Measurements from ENCODE around the gene APLP2. TPM values are rescaled to one million over a fixed set of nuclear protein-coding genes. Genes with fewer than 3 reads are reported as not detected.

The APLP2 gene
- total and polyA plus RNA-seq, 2 of the 4 experiments (the other 2 are of a cell fraction) = 127 to 235 TPM

DNA sequence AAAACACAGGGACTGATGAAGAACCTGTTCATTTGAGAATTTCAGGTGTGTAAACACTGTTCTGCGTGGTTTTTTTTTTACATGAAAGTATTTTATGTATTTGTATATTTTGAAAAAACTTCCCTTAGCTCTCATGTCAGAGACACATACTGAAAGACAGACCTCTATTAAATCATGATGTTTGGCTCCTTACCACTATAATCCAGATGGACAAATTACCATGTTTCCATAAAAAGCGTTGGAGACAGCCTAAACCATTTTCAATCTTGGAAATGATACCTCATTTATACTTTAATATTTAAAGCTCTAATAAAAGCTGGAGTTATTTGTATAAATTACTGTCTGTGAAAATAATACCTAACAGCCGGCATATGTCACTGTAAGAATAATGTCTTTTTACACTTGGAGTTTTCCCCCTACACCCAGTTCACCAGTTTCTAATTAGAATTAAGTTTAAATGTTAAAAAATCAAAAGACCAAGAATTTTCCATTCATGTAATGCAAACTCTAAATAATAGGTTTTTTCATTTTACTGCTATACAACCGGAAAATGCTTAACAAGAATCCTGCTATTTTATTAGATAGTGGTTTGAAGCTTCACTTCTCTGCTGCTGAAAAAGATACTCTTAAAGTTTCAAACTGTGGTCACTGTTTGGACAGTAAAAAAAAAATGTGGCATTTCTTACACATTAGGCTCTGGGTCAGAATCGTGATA, 30.8 kb downstream of the APLP2 start:
- no peak overlapping the region for H3K9ac ChIP-seq (ENCODE audit: low read depth, low read length)
- ChIA-PET CTCF (interaction anchor here (1.7 kb wide), 1 partner anchor 32 kb away, joined by 3 read pairs; no protein-coding TSS in a partner anchor), POLR2A (ENCODE audit: unreplicated experiment) (no interaction called here)
- no peak overlapping the region for H3K4me2 ChIP-seq (ENCODE audit: low read depth, low read length)
- intact Hi-C loops (cut with micrococcal nuclease) (no loop called here), in situ Hi-C loops (cut with MboI; ENCODE audit: low sequenced_read_pairs) (no loop called here), dilution Hi-C loops (cut with HindIII; ENCODE audit: low sequenced_read_pairs, unreplicated experiment) (no loop called here)
- H3K56ac ChIP-seq (ENCODE audit: extremely low read depth, insufficient read depth, low read length) = no peak overlapping the region
- H2AK9ac ChIP-seq (replicated peaks; ENCODE audit: low read depth, low read length, poor library complexity) = no peak overlapping the region
- TF ChIP-seq MXI1 (IDR thresholded peaks at IDR 0.05; ENCODE audit: borderline replicate concordance, low read depth, low read length) = no peak
- TF ChIP-seq CHD1 (IDR thresholded peaks at IDR 0.05; ENCODE audit: low read depth, low read length) = no peak
- no peak for TF ChIP-seq RCOR1 (IDR thresholded peaks at IDR 0.05; ENCODE audit: insufficient replicate concordance, low read length)
- TF ChIP-seq RAD21 (IDR thresholded peaks at IDR 0.05; ENCODE audit: low read length) = no peak
- TF ChIP-seq RFX5 (IDR thresholded peaks at IDR 0.05; ENCODE audit: low read depth, low read length) = no peak
- TF ChIP-seq BHLHE40 (IDR thresholded peaks at IDR 0.05; ENCODE audit: low read depth, low read length) = no peak
- TF ChIP-seq, protein P1, sequence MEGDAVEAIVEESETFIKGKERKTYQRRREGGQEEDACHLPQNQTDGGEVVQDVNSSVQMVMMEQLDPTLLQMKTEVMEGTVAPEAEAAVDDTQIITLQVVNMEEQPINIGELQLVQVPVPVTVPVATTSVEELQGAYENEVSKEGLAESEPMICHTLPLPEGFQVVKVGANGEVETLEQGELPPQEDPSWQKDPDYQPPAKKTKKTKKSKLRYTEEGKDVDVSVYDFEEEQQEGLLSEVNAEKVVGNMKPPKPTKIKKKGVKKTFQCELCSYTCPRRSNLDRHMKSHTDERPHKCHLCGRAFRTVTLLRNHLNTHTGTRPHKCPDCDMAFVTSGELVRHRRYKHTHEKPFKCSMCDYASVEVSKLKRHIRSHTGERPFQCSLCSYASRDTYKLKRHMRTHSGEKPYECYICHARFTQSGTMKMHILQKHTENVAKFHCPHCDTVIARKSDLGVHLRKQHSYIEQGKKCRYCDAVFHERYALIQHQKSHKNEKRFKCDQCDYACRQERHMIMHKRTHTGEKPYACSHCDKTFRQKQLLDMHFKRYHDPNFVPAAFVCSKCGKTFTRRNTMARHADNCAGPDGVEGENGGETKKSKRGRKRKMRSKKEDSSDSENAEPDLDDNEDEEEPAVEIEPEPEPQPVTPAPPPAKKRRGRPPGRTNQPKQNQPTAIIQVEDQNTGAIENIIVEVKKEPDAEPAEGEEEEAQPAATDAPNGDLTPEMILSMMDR (conservative IDR thresholded peaks at IDR 0.05; ENCODE audit: low read depth, low read length) = no peak
- TF ChIP-seq FOS (IDR thresholded peaks at IDR 0.05; ENCODE audit: low read depth, low read length) = no peak
- no peak for TF ChIP-seq MAFK (IDR thresholded peaks at IDR 0.05; ENCODE audit: low read depth, low read length)
- no peak for TF ChIP-seq SMC3 (IDR thresholded peaks at IDR 0.05; ENCODE audit: low read depth, low read length)
- no peak for TF ChIP-seq CEBPB (IDR thresholded peaks at IDR 0.05; ENCODE audit: low read depth, low read length)
- TF ChIP-seq, protein P2, sequence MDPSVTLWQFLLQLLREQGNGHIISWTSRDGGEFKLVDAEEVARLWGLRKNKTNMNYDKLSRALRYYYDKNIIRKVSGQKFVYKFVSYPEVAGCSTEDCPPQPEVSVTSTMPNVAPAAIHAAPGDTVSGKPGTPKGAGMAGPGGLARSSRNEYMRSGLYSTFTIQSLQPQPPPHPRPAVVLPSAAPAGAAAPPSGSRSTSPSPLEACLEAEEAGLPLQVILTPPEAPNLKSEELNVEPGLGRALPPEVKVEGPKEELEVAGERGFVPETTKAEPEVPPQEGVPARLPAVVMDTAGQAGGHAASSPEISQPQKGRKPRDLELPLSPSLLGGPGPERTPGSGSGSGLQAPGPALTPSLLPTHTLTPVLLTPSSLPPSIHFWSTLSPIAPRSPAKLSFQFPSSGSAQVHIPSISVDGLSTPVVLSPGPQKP (IDR thresholded peaks at IDR 0.05; ENCODE audit: borderline replicate concordance, low read depth, low read length) = no peak
- TF ChIP-seq MAZ (IDR thresholded peaks at IDR 0.05; ENCODE audit: borderline replicate concordance, low read depth, low read length) = no peak
- no peak for TF ChIP-seq NFE2L2 (IDR thresholded peaks at IDR 0.05; ENCODE audit: low read depth, low read length)
- TF ChIP-seq, protein P3, sequence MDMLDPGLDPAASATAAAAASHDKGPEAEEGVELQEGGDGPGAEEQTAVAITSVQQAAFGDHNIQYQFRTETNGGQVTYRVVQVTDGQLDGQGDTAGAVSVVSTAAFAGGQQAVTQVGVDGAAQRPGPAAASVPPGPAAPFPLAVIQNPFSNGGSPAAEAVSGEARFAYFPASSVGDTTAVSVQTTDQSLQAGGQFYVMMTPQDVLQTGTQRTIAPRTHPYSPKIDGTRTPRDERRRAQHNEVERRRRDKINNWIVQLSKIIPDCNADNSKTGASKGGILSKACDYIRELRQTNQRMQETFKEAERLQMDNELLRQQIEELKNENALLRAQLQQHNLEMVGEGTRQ (IDR thresholded peaks at IDR 0.05; ENCODE audit: low read depth, low read length) = no peak
- no peak for TF ChIP-seq POLR2A (IDR thresholded peaks at IDR 0.05; ENCODE audit: low read depth, low read length)
- H2BK15ac ChIP-seq (ENCODE audit: low read depth, low read length) = no peak overlapping the region
- no peak overlapping the region for H3K4me3 ChIP-seq (ENCODE audit: insufficient read depth, low read depth, low read length)
- H3K4ac ChIP-seq (ENCODE audit: low read depth, low read length) = no peak overlapping the region
- H3K27ac ChIP-seq (ENCODE audit: insufficient read depth, low read length) = no peak overlapping the region
- no peak overlapping the region for H3K18ac ChIP-seq (ENCODE audit: low read depth, low read length)
- 100% methylated on average over 1 of the region's 5 CpGs; no CpG with 5 or more reads in 1 of the 2 experiments for WGBS, 2 experiments (ENCODE audit: extremely low coverage in 2 of 2, insufficient read length in 1 of 2)
- no peaks in the 10 kb centered on the region for H3K9me3 ChIP-seq (ENCODE audit: control insufficient read depth, insufficient read depth, low read length)
- H3K36me3 ChIP-seq (ENCODE audit: control insufficient read depth, insufficient read depth, low read length) = peaks cover 2% of the 10 kb centered on the region; the same call in 1 of the 2 replicates
- no peak overlapping the region for H3K14ac ChIP-seq (replicated peaks; ENCODE audit: low read depth, low read length)
- H4K8ac ChIP-seq (ENCODE audit: low read depth in 2 of 2, low read length in 2 of 2) = no peak overlapping the region
- H3K79me1 ChIP-seq (ENCODE audit: low read depth in 1 of 2, low read length in 2 of 2) = peaks cover 29 to 57% of the 10 kb centered on the region in 2 experiments
- H3K23ac ChIP-seq (ENCODE audit: low read depth, low read length) = no peak overlapping the region
- peaks cover 94% of the 10 kb centered on the region for H4K20me1 ChIP-seq (ENCODE audit: insufficient read depth, low read length)
- H2BK120ac ChIP-seq (ENCODE audit: low read depth, low read length) = no peak overlapping the region
- no peak for DNase-seq
- H3K27me3 ChIP-seq (ENCODE audit: control insufficient read depth, insufficient read depth, low read length) = peaks cover 22% of the 10 kb centered on the region
- no TSS peak for BruUV-seq (replicated peaks)
- no peak overlapping the region for H2AK5ac ChIP-seq (ENCODE audit: low read depth, low read length)
- H2BK5ac ChIP-seq (ENCODE audit: low read depth, low read length, poor library complexity, severe bottlenecking) = no peak overlapping the region
- no peak overlapping the region for H4K91ac ChIP-seq (ENCODE audit: insufficient read depth, low read depth, low read length)
- H2AFZ ChIP-seq (replicated peaks; ENCODE audit: low read length, poor library complexity) = no peak overlapping the region
- no peak overlapping the region for H4K5ac ChIP-seq (ENCODE audit: low read depth, low read length)
- no peak for ATAC-seq (ENCODE audit: low read depth)
- H2BK20ac ChIP-seq (ENCODE audit: low read depth, low read length) = no peak overlapping the region
- H3K4me1 ChIP-seq (ENCODE audit: control insufficient read depth, insufficient read depth, low read length) = peaks cover 5% of the 10 kb centered on the region
- H3K9me1 ChIP-seq (ENCODE audit: insufficient read depth, low read length) = peaks cover 12% of the 10 kb centered on the region; the same call in 1 of the 2 replicates
